ENCODE measurements around the gene VAPA.

The VAPA gene

GRCh38 chr18:9915291-9916076 is 1.7 kb downstream of the VAPA start:
- DNase-seq: no peak

GRCh38 chr18:9916077-9916639 is 2.3 kb downstream of the VAPA start:
- no peak for DNase-seq

- DNase-seq: no peak
Measured at GRCh38 chr18:9916808-9917207, 3.0 kb downstream of the VAPA start.

- no peak for DNase-seq
Measured at GRCh38 chr18:9918016-9918680, 4.3 kb downstream of the VAPA start.

- no peak for DNase-seq
Measured at GRCh38 chr18:9919564-9920232, 5.9 kb downstream of the VAPA start.

GRCh38 chr18:9922592-9923311 is 8.9 kb downstream of the VAPA start:
- DNase-seq: no peak

- no peak for DNase-seq
Measured at GRCh38 chr18:9924371-9924943, 10.6 kb downstream of the VAPA start.

- no peak for DNase-seq
Measured at GRCh38 chr18:9925369-9925768, 11.6 kb downstream of the VAPA start.

GRCh38 chr18:9925795-9926194 is 12.0 kb downstream of the VAPA start:
- DNase-seq: no peak

GRCh38 chr18:9926223-9926894 is 12.5 kb downstream of the VAPA start:
- DNase-seq: no peak

GRCh38 chr18:9926977-9927376 is 13.2 kb downstream of the VAPA start:
- no peak for DNase-seq

GRCh38 chr18:9927392-9928063 is 13.7 kb downstream of the VAPA start:
- DNase-seq: no peak

- no peak for DNase-seq
Measured at GRCh38 chr18:9928646-9929259, 14.9 kb downstream of the VAPA start.

- DNase-seq: no peak
Measured at GRCh38 chr18:9930299-9930884, 16.6 kb downstream of the VAPA start.

GRCh38 chr18:9931146-9931545 is 17.3 kb downstream of the VAPA start:
- no peak for DNase-seq

GRCh38 chr18:9931678-9932077 is 17.9 kb downstream of the VAPA start:
- no peak for DNase-seq

- no peak for DNase-seq
Measured at GRCh38 chr18:9933865-9934264, 20.0 kb downstream of the VAPA start.

- DNase-seq: no peak
Measured at GRCh38 chr18:9934274-9934673, 20.5 kb downstream of the VAPA start.

GRCh38 chr18:9941103-9941502 is 27.3 kb downstream of the VAPA start:
- DNase-seq: no peak

GRCh38 chr18:9941660-9942059 is 27.8 kb downstream of the VAPA start:
- no peak for DNase-seq
